Activated T-cell treated with anti-CD3 and anti-CD28 coated beads, Interleukin-2, amount 50 U/mL, for 72 hours (primary cell): ENCODE measurements around the gene ABCC1. TPM values are rescaled to one million over a fixed set of nuclear protein-coding genes. Genes with fewer than 3 reads are reported as not detected.
"Not testable (repeated sequence)": the region's sequence is repeated elsewhere in the genome, so short reads cannot be mapped to it uniquely, and the experiment has no call there.

ENCODE experiments used
- ATAC-seq, 2 donors: fragments of 150-1000 bp; cut with Tn5 transposase; replicated peaks in 1 of 2; 2 replicates each; pipeline ENCODE4 v1.10.0; 2021; ENCODE audit warnings: moderate library complexity in 2 of 2, mild to moderate bottlenecking in 1 of 2
- DNase-seq, 2 donors: peaks; one replicate each; pipeline ENCODE4 v3.0.0; 2021 to 2022; ENCODE audit warnings: mixed read lengths in 1 of 2
- H3K27ac Mint-ChIP-seq: one replicate; pipeline ENCODE4 v1.8.0; 2022; ENCODE audit warnings: mild to moderate bottlenecking, moderate library complexity, mixed read lengths
- H3K27me3 Mint-ChIP-seq: one replicate; pipeline ENCODE4 v1.8.0; 2022; ENCODE audit warnings: low read depth, mixed read lengths
- H3K36me3 Mint-ChIP-seq, 2 donors: one replicate each; pipeline ENCODE4 v1.8.0; 2022; ENCODE audit warnings: mixed read lengths in 2 of 2, mild to moderate bottlenecking in 1 of 2; ENCODE audit not compliant: insufficient read depth in 2 of 2
- H3K4me1 Mint-ChIP-seq: one replicate; pipeline ENCODE4 v1.8.0; 2022; ENCODE audit warnings: low read depth, mixed read lengths
- H3K4me3 Mint-ChIP-seq, 2 donors: one replicate each; pipeline ENCODE4 v1.8.0; 2022; ENCODE audit warnings: mild to moderate bottlenecking in 2 of 2, mixed read lengths in 2 of 2, moderate library complexity in 2 of 2
- H3K9me3 Mint-ChIP-seq, 2 donors: one replicate each; pipeline ENCODE4 v1.8.0; 2022; ENCODE audit warnings: mixed read lengths in 2 of 2
- total RNA-seq, 2 donors: library from RNA; stranded (reverse); gene quantifications; one replicate each; pipeline ENCODE4 v1.2.3, GENCODE V29; 2022

ABCC1 gene
- total RNA-seq, 2 donors from 2014 or later, result 82.3 to 90.4 TPM

DNA sequence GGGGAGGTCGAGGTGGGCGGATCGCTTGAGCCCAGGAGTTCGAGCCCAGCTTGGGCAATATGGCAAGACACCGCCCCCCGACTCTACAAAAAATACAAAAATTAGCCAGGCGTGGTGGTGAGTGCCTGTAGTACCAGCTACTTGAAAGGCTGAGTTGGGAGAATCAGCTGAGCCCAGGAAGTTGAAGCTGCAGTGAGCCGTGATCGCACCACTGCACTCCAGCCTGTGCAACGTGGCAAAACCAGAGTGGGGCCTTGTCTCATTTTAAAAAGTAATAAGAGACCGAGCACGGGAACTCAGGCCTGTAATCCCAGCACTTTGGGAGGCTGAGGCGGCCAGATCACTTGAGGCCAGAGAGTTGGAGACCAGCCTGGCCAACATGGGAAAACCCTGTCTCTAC, 24.4 kb upstream of the ABCC1 start:
- no peak overlapping the region for H3K27ac Mint-ChIP-seq
- no peaks in the 10 kb centered on the region for H3K4me1 Mint-ChIP-seq
- DNase-seq (no peak), ATAC-seq (no peak)
- no peaks in the 10 kb centered on the region for H3K9me3 Mint-ChIP-seq
- H3K36me3 Mint-ChIP-seq, result no peaks in the 10 kb centered on the region
- no peak overlapping the region for H3K4me3 Mint-ChIP-seq
- H3K27me3 Mint-ChIP-seq, result no peaks in the 10 kb centered on the region

DNA sequence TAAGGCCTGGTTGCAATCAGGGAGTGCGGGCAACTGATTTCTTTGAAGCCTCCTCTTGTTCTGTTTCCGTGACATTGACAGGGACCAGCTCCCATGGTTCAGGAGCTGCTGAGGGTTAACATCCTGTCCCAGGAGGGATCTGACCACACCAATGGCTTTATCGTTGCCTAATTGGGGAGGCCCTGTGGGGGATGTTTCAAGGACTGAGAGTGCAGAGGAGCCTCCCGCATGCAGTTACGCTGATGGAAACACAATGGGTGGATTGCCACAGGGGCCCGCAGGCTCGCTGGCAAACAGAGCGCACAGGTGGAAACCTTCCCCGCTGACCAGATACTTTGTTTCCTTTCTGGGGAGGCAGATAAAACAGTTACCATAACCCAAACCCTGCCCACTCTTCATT, 23.8 kb upstream of the ABCC1 start:
- Mint-ChIP-seq H3K4me3 (no peak overlapping the region), H3K4me1 (no peaks in the 10 kb centered on the region), H3K27me3 (no peaks in the 10 kb centered on the region), H3K9me3 (no peaks in the 10 kb centered on the region), H3K27ac (no peak overlapping the region), H3K36me3 (no peaks in the 10 kb centered on the region)
- ATAC-seq (no peak), DNase-seq (no peak)

DNA sequence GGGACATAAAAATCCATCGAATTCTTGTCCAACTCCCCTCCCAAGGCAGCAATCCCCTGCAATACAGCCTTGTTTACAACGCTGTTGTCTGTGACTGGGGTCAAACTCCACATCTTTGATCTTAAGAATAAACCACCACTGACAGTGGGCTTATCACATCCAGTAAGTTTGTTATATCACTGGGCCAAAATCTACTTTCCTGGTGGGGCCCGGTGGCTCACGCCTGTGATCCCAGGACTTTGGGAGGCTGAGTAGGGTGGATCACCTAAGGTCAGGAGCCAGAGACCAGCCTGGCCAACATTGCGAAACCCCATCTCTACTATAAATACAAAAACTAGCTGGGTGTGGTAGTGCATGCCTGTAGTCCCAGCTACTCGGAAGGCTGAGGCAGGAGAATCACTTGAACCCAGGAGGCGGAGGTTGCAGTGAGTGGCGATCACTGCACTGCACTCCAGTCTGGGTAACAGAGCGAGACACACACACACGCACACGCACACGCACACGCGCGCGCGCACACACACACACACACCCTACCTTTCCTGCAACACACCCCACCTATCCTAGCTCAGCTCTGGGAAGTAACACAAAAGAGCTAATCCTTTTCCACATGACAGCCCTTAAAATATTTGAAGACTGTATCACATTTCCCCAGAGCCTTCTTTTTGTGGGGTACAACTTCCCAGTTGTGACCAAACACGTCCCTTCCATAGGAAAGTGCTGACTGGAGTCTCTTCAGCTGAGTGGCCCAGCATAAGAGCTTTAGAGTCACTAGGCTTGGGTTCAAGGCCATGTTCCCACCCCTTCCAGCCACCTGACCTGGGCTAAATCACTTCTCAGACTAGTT, 20.9 kb upstream of the ABCC1 start:
- Mint-ChIP-seq H3K4me1 (no peaks in the 10 kb centered on the region), H3K4me3 (no peak overlapping the region), H3K36me3 (no peaks in the 10 kb centered on the region), H3K27ac (no peak overlapping the region), H3K9me3 (no peaks in the 10 kb centered on the region), H3K27me3 (no peaks in the 10 kb centered on the region)
- DNase-seq (no peak), ATAC-seq (no peak)

DNA sequence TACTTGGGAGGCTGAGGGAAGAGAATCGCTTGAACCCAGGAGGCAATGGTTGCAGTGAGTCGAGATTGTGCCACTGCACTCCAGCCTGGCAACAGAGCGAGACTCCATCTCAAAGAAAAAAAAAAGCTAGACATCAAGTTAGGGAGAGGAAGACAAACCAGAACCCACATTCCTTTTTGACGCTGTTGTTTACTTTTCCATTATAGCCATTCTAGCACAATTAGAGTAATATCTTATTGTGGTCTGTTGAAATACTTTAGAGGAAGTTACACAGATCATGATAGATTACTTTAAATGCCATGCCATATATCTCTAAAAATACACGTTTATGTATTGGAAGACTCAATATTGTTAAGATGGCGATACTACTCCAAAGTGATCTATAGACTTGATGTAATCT, 16.5 kb upstream of the ABCC1 start:
- H3K27ac Mint-ChIP-seq, result no peak overlapping the region
- H3K27me3 Mint-ChIP-seq, result no peaks in the 10 kb centered on the region

DNA sequence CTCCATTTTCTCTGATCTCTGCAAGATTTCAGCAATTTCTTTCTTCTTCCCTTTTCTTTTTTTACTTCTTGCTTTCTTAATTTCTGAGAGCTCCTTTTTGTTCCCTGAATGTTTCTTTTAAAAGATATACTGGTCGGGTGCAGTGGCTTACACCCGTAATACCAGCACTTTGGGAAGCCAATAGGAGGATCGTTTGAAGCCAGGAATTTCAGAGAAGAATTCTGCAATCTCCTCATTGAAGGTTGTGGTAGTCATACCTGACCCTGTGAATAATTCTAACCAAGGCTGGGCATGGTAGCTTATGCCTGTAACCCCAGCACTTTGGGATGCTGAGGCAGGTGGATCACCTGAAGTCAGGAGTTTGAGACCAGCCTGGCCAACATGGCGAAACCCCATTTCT, 15.6 kb upstream of the ABCC1 start:
- DNase-seq (no peak), ATAC-seq (no peak)
- Mint-ChIP-seq H3K9me3 (no peaks in the 10 kb centered on the region), H3K27ac (no peak overlapping the region), H3K4me3 (no peak overlapping the region), H3K4me1 (no peaks in the 10 kb centered on the region), H3K27me3 (no peaks in the 10 kb centered on the region), H3K36me3 (peaks cover 0 to 3% of the 10 kb centered on the region in 2 donors)

More for the DNA sequence above, 16.5 kb upstream of the ABCC1 start:
- DNase-seq, result no peak
- Mint-ChIP-seq H3K9me3 (no peaks in the 10 kb centered on the region), H3K36me3 (peaks cover 0 to 3% of the 10 kb centered on the region in 2 donors), H3K4me1 (no peaks in the 10 kb centered on the region), H3K4me3 (no peak overlapping the region)
- no peak for ATAC-seq

DNA sequence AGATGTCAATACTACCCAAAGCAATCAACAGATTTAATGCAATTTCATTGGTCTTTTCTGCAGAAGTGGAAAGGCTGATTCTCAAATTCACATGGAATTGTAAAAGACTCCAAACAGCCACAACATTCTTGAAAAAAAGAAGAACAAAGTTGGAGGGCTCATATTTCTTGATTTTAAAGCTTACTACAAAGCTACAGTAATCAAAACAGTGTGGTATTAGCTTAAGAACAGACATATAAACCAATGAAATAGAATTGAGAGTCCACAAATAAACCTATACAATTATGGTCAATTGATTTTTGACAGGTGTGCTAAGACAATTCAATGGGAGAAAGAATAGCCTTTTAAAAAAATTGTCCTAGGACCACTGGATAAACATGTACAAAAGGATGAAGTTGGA, 14.4 kb upstream of the ABCC1 start:
- Mint-ChIP-seq H3K27ac (no peak overlapping the region), H3K4me1 (peaks cover 6% of the 10 kb centered on the region), H3K36me3 (peaks cover 0 to 3% of the 10 kb centered on the region in 2 donors), H3K4me3 (no peak overlapping the region), H3K9me3 (no peaks in the 10 kb centered on the region), H3K27me3 (no peaks in the 10 kb centered on the region)
- DNase-seq (no peak), ATAC-seq (no peak)

DNA sequence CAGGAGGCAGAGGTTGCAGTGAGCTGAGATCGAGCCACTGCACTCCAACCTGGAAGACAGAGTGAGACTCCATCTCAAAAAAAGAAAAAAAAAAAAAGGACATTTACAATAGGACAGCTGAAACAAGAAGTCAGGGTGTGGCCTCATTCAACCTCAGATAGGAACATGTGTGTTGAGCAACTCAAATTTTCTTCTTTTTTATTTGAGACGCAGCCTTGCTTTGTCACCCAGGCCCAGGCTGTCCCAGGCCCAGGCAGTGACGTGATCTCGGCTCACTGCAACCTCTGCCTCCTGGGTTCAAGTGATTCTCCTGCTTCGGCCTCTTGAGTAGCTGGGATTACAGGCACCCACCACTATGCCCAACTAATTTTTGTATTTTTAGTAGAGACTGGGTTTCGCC, 12.6 kb upstream of the ABCC1 start:
- not testable (repeated sequence) for H3K9me3 Mint-ChIP-seq, DNase-seq, H3K27ac Mint-ChIP-seq, H3K36me3 Mint-ChIP-seq, H3K4me3 Mint-ChIP-seq, H3K27me3 Mint-ChIP-seq, ATAC-seq
- peaks cover 11% of the 10 kb centered on the region for H3K4me1 Mint-ChIP-seq

DNA sequence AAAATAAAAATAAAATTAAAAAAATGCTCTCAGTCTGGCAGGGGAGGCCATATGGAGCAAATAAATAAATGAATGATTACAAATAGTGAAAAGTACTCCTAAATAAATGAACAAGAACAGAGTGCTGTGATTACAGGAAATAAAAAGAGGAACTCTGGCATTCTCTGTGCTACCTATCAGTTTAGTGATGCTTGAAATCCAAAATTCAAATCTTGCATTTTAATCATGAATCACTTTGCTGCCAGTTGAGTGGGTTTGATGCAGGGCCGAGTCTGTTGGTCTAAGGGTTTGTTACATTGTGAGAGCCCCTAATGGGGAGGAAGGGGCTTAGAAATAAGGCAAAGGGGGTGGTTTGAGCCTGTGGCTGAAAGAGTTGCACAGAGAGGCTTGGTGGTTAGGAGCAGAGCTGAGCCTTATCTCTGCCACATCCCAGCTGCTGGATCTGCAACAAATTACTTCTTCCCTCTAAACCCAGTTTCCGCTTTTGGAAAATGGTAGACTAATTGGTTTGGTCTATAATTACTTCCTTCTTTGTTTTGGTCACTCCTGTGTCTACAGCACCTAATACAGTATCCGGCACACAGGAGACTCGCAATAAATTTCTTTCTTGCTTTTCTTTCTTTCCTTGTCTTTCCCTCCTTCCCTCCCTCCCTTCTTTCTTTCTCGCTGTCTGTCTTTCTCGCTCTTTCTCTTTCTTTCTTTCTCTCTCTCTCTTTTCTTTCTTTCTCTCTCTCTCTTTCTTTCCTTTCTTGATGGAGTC, 6.3 kb upstream of the ABCC1 start:
- Mint-ChIP-seq H3K4me3 (no peak overlapping the region), H3K27ac (peak overlapping the region; percentile 9), H3K36me3 (no peaks in the 10 kb centered on the region), H3K27me3 (no peaks in the 10 kb centered on the region), H3K4me1 (peaks cover 24% of the 10 kb centered on the region), H3K9me3 (no peaks in the 10 kb centered on the region)
- DNase-seq, result no peak
- no peak for ATAC-seq

DNA sequence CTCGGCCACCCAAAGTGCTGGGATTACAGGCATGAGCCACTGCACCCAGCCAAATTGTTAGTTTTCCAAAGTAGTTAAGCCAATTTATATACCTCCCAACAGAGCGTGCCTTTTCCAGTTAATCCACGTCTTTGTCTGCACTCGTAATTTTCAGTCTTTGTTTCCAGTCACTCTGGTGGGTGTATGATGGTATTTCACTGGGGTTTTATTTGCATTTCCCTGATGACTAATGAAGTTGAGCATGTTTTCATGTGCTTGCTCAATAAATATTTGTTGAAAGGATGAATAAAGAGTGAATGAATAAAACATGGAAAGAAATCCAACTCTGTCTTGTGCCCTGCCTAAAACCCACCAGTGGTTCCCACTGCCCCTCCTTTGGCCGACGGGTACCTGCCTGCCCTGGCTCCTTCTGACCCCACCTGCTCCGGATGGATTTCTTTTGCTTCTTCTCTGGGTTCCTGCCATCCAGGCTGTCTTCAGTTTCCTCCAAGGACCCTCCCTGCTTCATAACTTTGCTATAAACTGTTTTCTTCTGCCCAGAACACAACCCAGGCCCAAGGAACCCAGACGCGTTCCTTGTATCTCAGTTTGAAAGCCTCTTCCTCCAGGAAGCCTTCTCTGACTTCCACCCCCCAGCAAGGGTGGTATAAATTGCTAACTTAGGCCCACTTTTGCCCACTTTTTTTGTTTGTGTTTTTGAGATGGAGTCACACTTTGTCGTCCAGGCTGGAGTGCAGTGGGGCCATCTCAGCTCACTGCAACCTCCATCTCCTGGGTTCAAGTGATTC, 3.0 kb upstream of the ABCC1 start:
- Mint-ChIP-seq H3K9me3 (no peaks in the 10 kb centered on the region), H3K27ac (peak overlapping the region; percentile 36), H3K4me1 (peaks cover 28% of the 10 kb centered on the region), H3K27me3 (no peaks in the 10 kb centered on the region), H3K4me3 (no peak overlapping the region), H3K36me3 (peaks cover 5 to 8% of the 10 kb centered on the region in 2 donors)
- ATAC-seq, result no peak
- DNase-seq, result no peak

DNA sequence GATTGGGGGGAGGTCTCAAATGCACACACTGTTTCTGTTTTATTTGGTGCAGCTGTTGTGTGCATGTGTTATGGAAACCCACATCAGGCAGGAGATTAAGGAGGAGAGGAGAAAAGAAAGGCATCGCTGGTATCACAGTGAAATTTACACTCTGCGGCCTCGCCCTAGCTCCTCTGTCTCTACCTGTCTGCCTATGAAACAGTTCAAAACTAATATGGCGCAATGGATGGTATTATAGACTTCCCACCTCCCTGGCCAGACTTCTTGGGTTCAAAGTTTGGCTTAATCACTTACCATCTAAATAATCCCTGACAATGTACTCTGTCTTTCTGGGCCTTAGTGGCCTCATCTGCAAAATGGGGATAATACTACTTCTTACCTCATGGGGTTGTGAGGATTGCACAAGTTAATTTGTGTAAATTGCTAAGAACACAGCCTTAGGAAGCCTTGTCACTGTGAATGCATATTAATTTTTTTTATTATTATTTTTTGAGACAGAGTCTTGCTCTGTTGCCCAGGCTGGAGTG, 1.4 kb upstream of the ABCC1 start:
- peaks cover 39% of the 10 kb centered on the region for H3K4me1 Mint-ChIP-seq
- H3K27me3 Mint-ChIP-seq, result no peaks in the 10 kb centered on the region
- H3K27ac Mint-ChIP-seq, result no peak overlapping the region
- peaks cover 8 to 14% of the 10 kb centered on the region in 2 donors for H3K36me3 Mint-ChIP-seq
- no peaks in the 10 kb centered on the region for H3K9me3 Mint-ChIP-seq
- DNase-seq (no peak), ATAC-seq (no peak)
- no peak overlapping the region for H3K4me3 Mint-ChIP-seq

DNA sequence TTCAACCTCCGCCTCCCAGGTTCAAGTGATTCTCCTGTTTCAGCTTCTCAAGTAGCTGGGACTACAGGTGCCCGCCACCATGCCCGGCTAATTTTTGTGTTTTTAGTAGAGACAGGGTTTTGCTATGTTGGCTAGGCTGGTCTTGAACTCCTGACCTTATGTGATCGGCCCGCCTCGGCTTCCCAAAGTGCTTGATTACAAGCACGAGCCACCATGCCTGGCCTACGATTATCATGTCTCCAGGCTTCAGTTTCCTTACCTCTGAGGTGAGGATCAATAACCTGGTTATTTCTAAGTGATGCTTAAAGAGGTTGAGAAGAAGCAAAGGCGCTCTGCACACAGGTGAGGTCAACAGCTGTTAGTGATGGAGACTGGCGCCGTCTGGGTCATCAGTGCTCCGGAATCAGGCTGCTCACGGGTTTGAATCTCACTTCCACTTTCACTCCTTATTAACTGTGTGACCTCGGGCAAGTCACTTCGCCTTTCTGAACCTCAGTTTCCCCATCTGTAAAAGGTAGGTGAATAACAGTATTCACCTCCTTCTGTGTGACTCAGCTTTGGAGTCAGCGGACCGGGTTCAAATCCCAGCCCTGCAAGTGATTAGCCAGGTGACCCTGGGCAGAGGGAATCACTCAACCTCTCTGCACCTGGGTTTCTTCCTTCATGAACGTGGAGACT, 745 bp upstream of the ABCC1 start:
- ATAC-seq (no peak), DNase-seq (peak in 1 of 2 donors; percentile 25)
- Mint-ChIP-seq H3K4me3 (peak overlapping the region; percentile 84 to 92), H3K9me3 (no peaks in the 10 kb centered on the region), H3K36me3 (peaks cover 8 to 18% of the 10 kb centered on the region in 2 donors), H3K27me3 (no peaks in the 10 kb centered on the region), H3K4me1 (peaks cover 45% of the 10 kb centered on the region), H3K27ac (peak overlapping the region; percentile 86)

DNA sequence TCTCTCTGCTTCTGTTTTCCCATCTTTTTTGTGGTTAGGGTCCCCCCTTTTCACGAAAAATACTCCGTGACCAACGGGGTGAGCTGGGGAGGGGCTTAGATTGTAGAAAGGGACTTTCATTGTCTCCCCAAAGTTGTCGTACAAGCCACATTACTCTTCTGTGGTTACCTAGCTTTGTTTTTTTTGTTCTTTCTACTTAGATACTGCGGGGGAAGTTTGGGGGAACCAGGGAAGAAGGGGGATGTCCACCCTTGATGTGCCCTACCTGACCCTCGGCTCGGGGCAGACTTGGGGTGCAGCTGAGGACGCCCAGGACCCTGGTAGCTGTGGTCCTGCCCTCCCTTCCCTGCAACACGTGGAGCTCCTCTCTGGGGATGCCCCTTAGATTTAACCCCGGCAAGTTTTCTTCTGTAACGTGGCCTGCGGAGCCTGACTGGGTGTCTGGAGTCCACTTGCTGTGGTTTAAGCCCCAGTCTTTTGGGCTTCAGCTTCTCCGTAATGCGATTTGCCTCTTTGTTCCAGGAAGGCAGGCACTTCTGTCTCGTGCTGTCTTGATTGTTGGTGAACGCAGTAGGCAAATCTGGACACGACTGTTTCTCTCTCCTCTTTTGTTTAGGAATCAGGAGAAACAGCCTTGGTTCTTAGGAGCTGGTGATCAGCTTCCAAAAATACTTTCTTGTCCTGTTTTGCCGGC, 892 bp downstream of the ABCC1 start:
- H3K4me1 Mint-ChIP-seq, result peaks cover 61% of the 10 kb centered on the region
- peak overlapping the region; percentile 98 for H3K27ac Mint-ChIP-seq
- H3K27me3 Mint-ChIP-seq, result no peaks in the 10 kb centered on the region
- DNase-seq (peak; percentile 51 to 54), ATAC-seq (peak; percentile 32 to 51)
- peak overlapping the region; percentile 96 to 99 for H3K4me3 Mint-ChIP-seq
- peaks cover 8 to 21% of the 10 kb centered on the region in 2 donors for H3K36me3 Mint-ChIP-seq
- no peaks in the 10 kb centered on the region for H3K9me3 Mint-ChIP-seq
